ENCODE data around the gene NLRP10.

The NLRP10 gene

GRCh38 chr11:7971846-7972245 is 6.6 kb upstream of the NLRP10 start:
- no peak for TF ChIP-seq CTCF (IDR thresholded peaks at IDR 0.05)

DNA sequence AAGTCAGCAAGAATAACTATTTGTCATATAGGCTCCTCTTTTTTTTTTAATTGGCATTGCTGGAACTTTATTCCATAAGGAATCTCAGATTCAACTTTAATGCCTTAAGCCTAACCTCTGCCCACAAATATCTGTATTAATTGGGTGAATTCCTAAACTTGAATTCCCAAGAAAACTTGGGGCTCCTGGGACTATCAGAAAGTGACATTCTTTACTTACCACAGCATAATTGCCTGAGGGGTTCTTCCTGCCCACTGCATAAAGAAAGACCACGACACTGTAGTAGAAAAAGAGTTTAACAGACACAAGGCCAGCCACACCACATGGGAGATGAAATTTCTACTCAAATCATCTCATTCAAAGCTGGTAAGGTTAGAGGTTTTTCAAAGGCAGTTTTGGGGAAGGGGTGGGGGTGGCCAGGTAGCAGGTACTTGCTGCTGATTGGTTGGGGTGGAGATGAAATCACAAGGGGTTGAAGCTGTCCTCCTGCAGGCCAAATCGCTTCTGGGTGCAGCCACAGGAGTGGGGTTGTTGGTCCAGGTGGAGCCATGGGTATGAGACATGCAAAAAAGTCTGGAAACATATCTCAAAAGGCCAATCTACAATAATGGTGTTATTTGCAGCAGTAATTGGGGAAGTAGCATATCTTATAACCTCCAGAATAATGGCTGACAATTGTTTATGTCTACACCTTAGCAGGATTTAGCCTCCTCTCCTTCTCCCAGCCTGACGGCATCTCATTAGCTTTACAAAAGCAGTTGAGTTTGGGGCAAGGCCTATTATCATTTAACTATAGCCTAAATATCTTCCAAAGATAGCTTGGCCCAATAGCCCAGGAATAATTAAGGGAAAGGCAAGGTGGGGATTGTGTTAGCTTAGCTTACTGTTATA is 4.8 kb upstream of the NLRP10 start:
- no peak for TF ChIP-seq CTCF (IDR thresholded peaks at IDR 0.05)

DNA sequence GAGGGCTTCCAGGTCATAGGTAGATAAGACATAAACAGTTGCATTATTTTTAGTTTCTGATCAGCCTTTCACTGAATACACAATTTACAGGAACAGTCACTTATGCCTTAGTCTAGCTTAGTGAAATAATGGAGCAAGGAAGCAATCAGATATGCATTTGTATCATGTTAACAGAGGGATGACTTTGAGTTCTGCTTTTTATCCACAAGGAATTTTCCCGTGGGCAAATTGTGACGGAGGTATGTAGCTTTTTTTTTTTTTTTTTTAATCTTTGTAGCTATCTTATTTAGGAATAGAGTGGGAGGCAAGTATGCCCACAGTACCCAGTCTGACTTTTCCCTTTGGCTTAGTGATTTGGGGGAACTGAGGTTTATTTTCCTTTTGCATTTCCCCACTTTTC is 3.4 kb upstream of the NLRP10 start:
- no peak for TF ChIP-seq CTCF (IDR thresholded peaks at IDR 0.05)

DNA sequence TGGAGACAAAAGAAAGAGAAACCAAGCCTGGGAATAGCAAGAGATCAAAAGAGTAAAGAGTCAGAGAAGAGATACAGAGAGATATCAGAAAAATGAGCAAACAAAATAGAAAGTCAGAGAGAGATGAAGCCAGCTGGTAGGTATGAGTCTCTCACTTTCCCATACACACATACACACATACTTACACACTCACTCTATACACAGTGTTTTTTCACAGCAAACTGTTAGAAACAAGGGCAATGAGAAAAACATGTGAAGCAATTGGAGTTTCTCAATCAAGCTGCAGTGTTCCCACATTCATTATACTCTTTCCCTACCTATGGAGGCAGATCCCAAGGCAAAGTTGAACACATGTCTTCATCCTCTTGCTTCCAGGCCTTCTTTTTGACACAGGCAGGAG is 2.6 kb upstream of the NLRP10 start:
- TF ChIP-seq CTCF (IDR thresholded peaks at IDR 0.05), result no peak

DNA sequence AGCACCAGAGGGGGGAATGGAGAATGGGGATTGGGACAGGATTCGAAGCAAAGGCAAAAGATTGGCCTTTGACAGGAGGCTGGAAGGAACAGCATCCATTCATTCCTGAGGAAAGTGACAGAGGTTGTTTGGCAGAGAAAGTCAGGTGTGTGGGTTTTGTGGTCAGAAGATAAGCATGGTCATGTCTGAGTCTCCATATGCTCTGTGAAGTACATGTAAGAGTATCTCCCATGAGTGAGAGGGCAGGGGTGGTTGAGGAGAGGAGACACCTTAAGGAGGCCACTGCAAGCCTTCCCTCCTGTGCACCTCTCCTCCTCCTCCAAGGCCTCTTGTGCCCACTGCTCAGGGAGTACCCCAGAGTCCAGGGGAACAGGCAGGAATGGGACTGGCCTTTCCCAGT is 1.9 kb upstream of the NLRP10 start:
- TF ChIP-seq CTCF (IDR thresholded peaks at IDR 0.05), result no peak

DNA sequence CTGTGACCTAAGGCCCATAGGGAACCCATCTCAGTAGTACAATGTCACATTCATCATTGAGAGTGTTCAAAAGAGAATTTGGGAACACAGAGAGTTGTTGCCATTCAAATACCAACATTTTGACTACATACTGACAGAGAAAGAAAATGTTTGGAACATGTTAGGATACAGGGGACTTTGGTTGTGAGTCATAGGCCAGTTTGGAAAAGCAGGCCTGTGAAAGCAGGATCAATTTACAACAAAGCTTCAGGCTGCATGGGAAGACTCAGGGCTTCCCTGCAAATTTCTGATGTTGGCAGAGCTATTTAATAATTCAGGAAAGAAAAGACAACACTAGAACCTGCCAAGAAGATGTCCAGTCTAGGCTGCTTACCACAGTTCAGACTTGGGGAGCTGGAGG is 374 bp downstream of the NLRP10 start:
- no peak for TF ChIP-seq CTCF (IDR thresholded peaks at IDR 0.05)

- no peak for TF ChIP-seq CTCF (IDR thresholded peaks at IDR 0.05)
These were observed 986 bp downstream of the NLRP10 start for GRCh38 chr11:7964261-7964660.
